A549 treated with ZK216348 at 1 μM for 4 hours (cell line): ENCODE results near the gene OR8K3. TPM values are rescaled to one million over a fixed set of nuclear protein-coding genes. Genes with fewer than 3 reads are reported as not detected.

Experiments
- total RNA-seq: library from RNA; stranded (reverse); fragments of 200-300 nt; extraction: Qiagen RNA extraction; gene quantifications from 5 replicates; pipeline ENCODE4 v1.2.3, GENCODE V29; 2022; ENCODE audit warnings: low read depth

The OR8K3 gene
- total RNA-seq, result not detected in 5 replicates

DNA sequence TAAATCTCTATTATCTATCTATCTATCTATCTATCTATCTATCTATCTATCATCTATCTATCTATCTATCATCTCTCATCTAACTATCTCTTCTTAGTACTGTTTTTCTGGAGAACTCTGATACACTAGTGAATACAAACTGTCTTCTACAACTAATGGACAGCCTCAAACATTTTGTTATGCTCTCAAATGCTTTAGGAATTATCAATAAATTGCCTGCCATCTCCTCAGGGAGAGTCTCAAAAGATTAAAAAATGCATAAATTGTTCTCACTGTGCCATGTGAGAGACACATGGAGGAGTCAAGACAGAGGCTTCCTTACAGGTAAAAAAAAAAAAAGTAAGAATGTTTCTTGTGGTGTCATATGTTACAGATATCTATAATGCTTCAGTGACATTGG lies at the start of gene OR8K3:
TSS of gene OR8K3 (plus strand) at position 301 of the 400 bp plus-strand sequence. CDS start 3,163 bp downstream, outside the sequence.

DNA sequence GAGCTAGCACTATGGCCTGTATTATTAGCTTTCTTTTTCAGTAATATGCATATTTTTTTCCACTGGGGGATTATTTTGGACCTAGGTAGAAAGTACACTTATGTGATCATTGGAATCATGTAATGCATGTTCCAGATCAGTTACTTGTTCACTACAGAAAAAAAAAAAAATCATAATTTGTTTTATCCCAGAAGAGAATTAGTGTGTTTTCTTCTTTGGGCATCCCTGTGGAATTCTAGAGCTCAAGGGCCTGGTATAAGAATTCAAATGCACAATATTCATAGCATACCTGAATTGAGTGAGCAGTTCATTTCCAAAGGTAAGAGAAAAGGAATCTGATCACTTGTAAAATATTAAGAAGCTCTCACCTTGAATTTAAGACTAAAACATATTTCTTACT lies 41.1 kb upstream of the OR8K3 start, which contains the start of gene OR5T1:
TSS of gene OR5T1 (plus strand) at position 301 of the 400 bp plus-strand sequence. CDS start 1,485 bp downstream, outside the sequence.

DNA sequence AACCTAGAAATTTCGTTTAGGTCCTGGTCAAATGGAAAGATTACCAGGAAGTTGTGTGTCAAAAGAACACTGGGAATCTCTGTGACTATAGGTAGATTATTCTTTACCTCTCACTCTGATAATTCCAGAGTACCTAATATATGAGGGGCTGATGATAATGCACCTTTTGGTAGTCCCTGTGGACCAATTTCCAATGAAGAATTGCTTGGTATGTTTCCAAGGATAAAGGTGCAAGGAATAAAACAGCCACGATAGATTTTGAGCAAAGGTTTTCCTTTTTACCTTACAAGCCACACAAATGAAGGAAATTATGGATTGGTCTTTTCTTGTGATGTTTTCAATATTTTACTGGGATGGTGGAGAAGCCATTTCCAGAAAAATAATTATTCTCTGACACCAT lies 22.8 kb upstream of the OR8K3 start, which contains the start of gene OR8H1:
TSS of gene OR8H1 (minus strand) at position 101 of the 400 bp plus-strand sequence. CDS start 1,192 bp downstream, outside the sequence.

DNA sequence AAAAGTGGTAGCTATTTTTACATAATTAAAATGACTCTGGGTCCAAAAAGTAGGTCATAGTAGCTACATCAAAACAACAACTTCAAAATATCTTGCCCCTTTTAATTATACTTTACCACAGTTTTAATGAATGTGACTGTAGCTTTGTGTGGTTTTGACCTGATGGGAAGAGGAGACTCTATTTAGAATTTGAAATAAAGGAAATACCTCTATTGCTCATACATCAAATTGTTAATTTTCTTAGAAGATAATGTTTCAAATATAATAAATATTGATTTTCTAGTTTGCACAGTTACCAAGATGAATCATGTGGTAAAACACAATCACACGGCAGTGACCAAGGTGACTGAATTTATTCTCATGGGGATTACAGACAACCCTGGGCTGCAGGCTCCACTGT lies 30.8 kb downstream of the OR8K3 start, which contains the start of gene OR8K1:
TSS of gene OR8K1 (plus strand) at position 301 of the 400 bp plus-strand sequence. CDS start at position 301, 0 bp downstream.

DNA sequence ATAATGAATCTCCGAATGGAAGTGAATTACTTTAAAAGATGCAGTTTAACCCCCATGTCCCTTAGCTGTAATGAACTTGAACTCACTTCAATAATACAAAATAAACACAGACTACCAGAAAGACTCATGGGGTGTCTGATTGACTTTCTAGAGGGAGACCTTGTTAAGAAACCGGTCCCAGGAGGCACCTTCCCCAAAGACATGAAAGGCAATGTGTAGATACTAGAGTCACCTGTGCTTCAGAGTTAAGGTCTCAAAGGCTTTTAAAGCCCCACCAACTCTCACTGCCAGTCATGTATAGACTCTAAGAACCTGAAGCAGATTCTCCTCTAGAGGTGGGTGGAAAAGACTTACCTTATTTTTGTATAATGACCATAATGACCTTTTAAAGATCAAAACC lies 39.0 kb downstream of the OR8K3 start, which contains the start of gene OR8J1:
TSS of gene OR8J1 (plus strand) at position 301 of the 400 bp plus-strand sequence. CDS start 5,956 bp downstream, outside the sequence.

Other genes starting within 250 kb of the OR8K3 start
- gene OR8I2, start 221.8 kb upstream of the OR8K3 start, total RNA-seq, result not detected in 5 replicates
- gene OR8H2, start 211.5 kb upstream of the OR8K3 start, total RNA-seq, result not detected in 5 replicates
- gene OR8H3, start 192.8 kb upstream of the OR8K3 start, total RNA-seq, result not detected in 5 replicates
- gene OR8J3, start 174.9 kb upstream of the OR8K3 start, total RNA-seq, result not detected in 5 replicates
- gene OR8K5, start 154.8 kb upstream of the OR8K3 start, total RNA-seq, result not detected in 5 replicates
- gene OR5J2, start 138.5 kb upstream of the OR8K3 start, total RNA-seq, result not detected in 5 replicates
- gene OR5T2, start 80.9 kb upstream of the OR8K3 start, total RNA-seq, result not detected in 5 replicates
- not detected in 5 replicates for gene OR5T3, start 62.9 kb upstream of the OR8K3 start, total RNA-seq
- gene OR5T1, start 41.0 kb upstream of the OR8K3 start, total RNA-seq, result not detected in 5 replicates
- not detected in 5 replicates for gene OR8H1, start 22.9 kb upstream of the OR8K3 start, total RNA-seq
- not detected in 5 replicates for gene OR8K1, start 30.9 kb downstream of the OR8K3 start, total RNA-seq
- gene OR8J1, start 39.1 kb downstream of the OR8K3 start, total RNA-seq, result not detected in 5 replicates
- not detected in 5 replicates for gene OR8U1, start 60.5 kb downstream of the OR8K3 start, total RNA-seq
- not detected in 5 replicates for gene OR5AL1, start 97.6 kb downstream of the OR8K3 start, total RNA-seq
- gene OR5M3, start 158.2 kb downstream of the OR8K3 start, total RNA-seq, result not detected in 5 replicates
- gene OR5M8, start 176.2 kb downstream of the OR8K3 start, total RNA-seq, result not detected in 5 replicates
- not detected in 5 replicates for gene OR5M11, start 228.1 kb downstream of the OR8K3 start, total RNA-seq